ENCODE results near the gene UNC5C. TPM values are rescaled to one million over a fixed set of nuclear protein-coding genes. Genes with fewer than 3 reads are reported as not detected.

Gene UNC5C
- total RNA-seq, result 1 to 10 TPM; 1.7 to 2.4 (median 2.0) TPM

- TF ChIP-seq POLR2A (IDR thresholded peaks at IDR 0.05; ENCODE audit: low read depth) (no peak), POLR2AphosphoS5 (IDR thresholded peaks at IDR 0.05) (peak; percentile 15 to 68)
These were observed at the start of gene UNC5C for GRCh38 chr4:95548738-95549245. Gene UNC5C, minus strand, starts transcription at chr4:95548973.

GRCh38 chr4:95596676-95597075, 47.9 kb upstream of the UNC5C start:
- TF ChIP-seq CTCF (IDR thresholded peaks at IDR 0.05), result no peak
- TF ChIP-seq EP300 (IDR thresholded peaks at IDR 0.05), result no peak
- TF ChIP-seq POLR2AphosphoS5 (IDR thresholded peaks at IDR 0.05), result no peak
- TF ChIP-seq POLR2A (IDR thresholded peaks at IDR 0.05; ENCODE audit: low read depth), result no peak
- intact Hi-C loops (cut with DNase I), result no loop called here
- Histone ChIP-seq H3K27ac (replicated peaks in 1 of 4) (no peak overlapping the region), H3K36me3 (no peaks in the 10 kb centered on the region), H3K27me3 (no peaks in the 10 kb centered on the region), H3K4me1 (no peaks in the 10 kb centered on the region), H3K9me3 (no peaks in the 10 kb centered on the region), H3K4me3 (no peak overlapping the region)
- no peak for DNase-seq (ENCODE audit: extremely low spot score)
- 87% methylated on average over 7 of the region's 7 CpGs for WGBS

More at GRCh38 chr4:95548738-95549245, at the start of gene UNC5C:
- Histone ChIP-seq H3K4me3 (peak within 1 kb of the TSS; percentile 52 to 70 (median 58)), H3K36me3 (no peaks in the 10 kb centered on the region), H3K27me3 (peaks cover 0 to 57% (median 13%) of the 10 kb centered on the region in 4 donors), H3K9me3 (no peaks in the 10 kb centered on the region), H3K27ac (replicated peaks in 1 of 4) (peak within 1 kb of the TSS; percentile 71 to 83 (median 76)), H3K4me1 (peaks cover 7 to 28% (median 25%) of the 10 kb centered on the region in 4 donors)
- intact Hi-C loops (cut with DNase I), result no loop called here
- DNase-seq (ENCODE audit: extremely low spot score), result no peak
- WGBS, result under 1% methylated on average over 23 of the region's 37 CpGs

GRCh38 chr4:95594629-95595028, 45.9 kb upstream of the UNC5C start:
- intact Hi-C loops (cut with DNase I), result no loop called here
- H3K4me3 ChIP-seq, result no peak overlapping the region
- TF ChIP-seq CTCF (IDR thresholded peaks at IDR 0.05) (no peak), POLR2AphosphoS5 (IDR thresholded peaks at IDR 0.05) (no peak), POLR2A (IDR thresholded peaks at IDR 0.05; ENCODE audit: low read depth) (no peak), EP300 (IDR thresholded peaks at IDR 0.05) (no peak)
- 75% methylated on average over 1 of the region's 1 CpG for WGBS
- H3K36me3 ChIP-seq, result no peaks in the 10 kb centered on the region
- no peaks in the 10 kb centered on the region for H3K4me1 ChIP-seq
- H3K9me3 ChIP-seq, result no peaks in the 10 kb centered on the region
- H3K27ac ChIP-seq (replicated peaks in 1 of 4), result no peak overlapping the region
- no peak for DNase-seq (ENCODE audit: extremely low spot score)
- H3K27me3 ChIP-seq, result no peaks in the 10 kb centered on the region

- no peaks in the 10 kb centered on the region for H3K36me3 ChIP-seq
- no peaks in the 10 kb centered on the region for H3K4me1 ChIP-seq
- no peak for DNase-seq (ENCODE audit: extremely low spot score)
- TF ChIP-seq POLR2A (IDR thresholded peaks at IDR 0.05; ENCODE audit: low read depth), result no peak
- no peak for TF ChIP-seq CTCF (IDR thresholded peaks at IDR 0.05)
- no peak for TF ChIP-seq EP300 (IDR thresholded peaks at IDR 0.05)
- no peak for TF ChIP-seq POLR2AphosphoS5 (IDR thresholded peaks at IDR 0.05)
- no peak overlapping the region for H3K27ac ChIP-seq (replicated peaks in 1 of 4)
- no peak overlapping the region for H3K4me3 ChIP-seq
- intact Hi-C loops (cut with DNase I), result no loop called here
- H3K9me3 ChIP-seq, result no peaks in the 10 kb centered on the region
- no peaks in the 10 kb centered on the region for H3K27me3 ChIP-seq
- WGBS, result 100% methylated on average over 1 of the region's 1 CpG
These were observed 45.2 kb upstream of the UNC5C start for GRCh38 chr4:95594013-95594412.

GRCh38 chr4:95591278-95591677, 42.5 kb upstream of the UNC5C start:
- 78% methylated on average over 5 of the region's 5 CpGs for WGBS
- DNase-seq (ENCODE audit: extremely low spot score), result no peak
- intact Hi-C loops (cut with DNase I), result no loop called here
- Histone ChIP-seq H3K36me3 (no peaks in the 10 kb centered on the region), H3K27me3 (no peaks in the 10 kb centered on the region), H3K4me3 (no peak overlapping the region), H3K4me1 (no peaks in the 10 kb centered on the region), H3K27ac (replicated peaks in 1 of 4) (no peak overlapping the region), H3K9me3 (no peaks in the 10 kb centered on the region)
- no peak for TF ChIP-seq EP300 (IDR thresholded peaks at IDR 0.05)
- no peak for TF ChIP-seq CTCF (IDR thresholded peaks at IDR 0.05)
- no peak for TF ChIP-seq POLR2AphosphoS5 (IDR thresholded peaks at IDR 0.05)
- TF ChIP-seq POLR2A (IDR thresholded peaks at IDR 0.05; ENCODE audit: low read depth), result no peak
